ENCODE results near the gene B4GALT6.

DNA sequence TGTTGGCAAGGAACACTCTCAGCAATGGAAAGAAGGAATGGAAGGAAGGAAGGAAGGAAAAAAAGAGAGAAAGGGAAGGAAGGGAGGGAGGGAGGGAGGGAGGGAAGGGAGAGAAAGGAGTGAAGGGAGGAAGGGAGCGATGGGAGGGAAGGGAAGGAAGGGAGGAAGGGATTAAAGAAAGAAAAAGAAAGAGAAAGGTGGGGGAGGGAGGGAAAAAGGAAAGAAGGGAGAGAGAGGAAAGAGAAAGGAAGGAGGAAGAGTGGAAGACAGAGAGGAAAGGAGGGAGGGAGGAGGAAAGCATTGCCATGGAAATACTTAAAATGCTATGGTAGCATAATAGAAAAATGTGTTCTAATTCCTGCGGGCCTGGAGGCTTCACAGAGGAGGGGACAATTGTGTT, 70.3 kb downstream of the B4GALT6 start:
- TF ChIP-seq POLR2A (IDR thresholded peaks at IDR 0.05; ENCODE audit: low read depth, low read length) = no peak
- TF ChIP-seq TAF1 (IDR thresholded peaks at IDR 0.05; ENCODE audit: borderline replicate concordance, low read depth, low read length) = no peak

All from GM12892 (cell line).